Trophoblast cell (in vitro differentiated cells and primary cell): ENCODE measurements around the gene SNORC.

ENCODE experiments used
- DNase-seq, 2 donors: peaks; one replicate each; pipeline ENCODE4 v3.0.0-alpha.2; 2016
- H2AFZ ChIP-seq: 2 replicates; pipeline ENCODE4 v1.6.1; 2013; ENCODE audit warnings: low read length, moderate library complexity, mild to moderate bottlenecking; ENCODE audit not compliant: insufficient read depth, poor library complexity
- H2AK5ac ChIP-seq: 2 replicates; pipeline ENCODE4 v1.6.1; 2013; ENCODE audit warnings: mild to moderate bottlenecking, low read length
- H2BK120ac ChIP-seq: 2 replicates; pipeline ENCODE4 v1.6.1; 2013; ENCODE audit warnings: low read length, mild to moderate bottlenecking, moderate library complexity; ENCODE audit not compliant: insufficient read depth, poor library complexity
- H2BK12ac ChIP-seq: 2 replicates; pipeline ENCODE4 v1.6.1; 2013; ENCODE audit warnings: mild to moderate bottlenecking, low read length, moderate library complexity
- H2BK5ac ChIP-seq: 2 replicates; pipeline ENCODE4 v1.6.1; 2013; ENCODE audit warnings: low read length, low read depth, moderate library complexity, mild to moderate bottlenecking; ENCODE audit not compliant: poor library complexity
- H3K14ac ChIP-seq: 2 replicates; pipeline ENCODE4 v1.6.1; 2013; ENCODE audit warnings: mild to moderate bottlenecking, low read length
- H3K18ac ChIP-seq: 2 replicates; pipeline ENCODE4 v1.6.1; 2013; ENCODE audit warnings: mild to moderate bottlenecking, low read length
- H3K23ac ChIP-seq: 2 replicates; pipeline ENCODE4 v1.6.1; 2013; ENCODE audit warnings: low read length
- H3K27ac ChIP-seq: 2 replicates; pipeline ENCODE4 v1.5.1; 2013; ENCODE audit warnings: low read depth, mild to moderate bottlenecking, inconsistent platforms, low read length, moderate library complexity
- H3K27me3 ChIP-seq: 2 replicates; pipeline ENCODE4 v1.6.1; 2013; ENCODE audit warnings: inconsistent platforms, mild to moderate bottlenecking, low read length, moderate library complexity; ENCODE audit not compliant: insufficient read depth
- H3K36me3 ChIP-seq, 2 experiments: 1 replicate in 1 of 2; 2 replicates in 1 of 2; pipeline ENCODE4 v1.6.1; 2013; ENCODE audit warnings: low read length in 2 of 2, mild to moderate bottlenecking in 2 of 2, moderate library complexity in 1 of 2; ENCODE audit not compliant: insufficient read depth in 2 of 2, control insufficient read depth in 1 of 2
- H3K4ac ChIP-seq: 2 replicates; pipeline ENCODE4 v1.6.1; 2013; ENCODE audit warnings: low read depth, mild to moderate bottlenecking, low read length, moderate library complexity
- H3K4me1 ChIP-seq, 2 experiments: 1 replicate in 1 of 2; 2 replicates in 1 of 2; pipeline ENCODE4 v1.6.1; 2013; ENCODE audit warnings: low read length in 2 of 2, mild to moderate bottlenecking in 2 of 2, moderate library complexity in 1 of 2; ENCODE audit not compliant: insufficient read depth in 2 of 2, control insufficient read depth in 1 of 2
- H3K4me2 ChIP-seq: 2 replicates; pipeline ENCODE4 v1.6.1; 2013; ENCODE audit warnings: inconsistent platforms, mild to moderate bottlenecking, low read length, moderate library complexity
- H3K4me3 ChIP-seq: 2 replicates; pipeline ENCODE4 v1.5.1; 2013; ENCODE audit warnings: mild to moderate bottlenecking, low read depth, low read length, inconsistent platforms
- H3K79me1 ChIP-seq: one replicate; pipeline ENCODE4 v1.6.1; 2013; ENCODE audit warnings: low read length
- H3K79me2 ChIP-seq: 2 replicates; pipeline ENCODE4 v1.6.1; 2013; ENCODE audit warnings: low read length, mild to moderate bottlenecking; ENCODE audit not compliant: control insufficient read depth, insufficient read depth, poor library complexity
- H3K9ac ChIP-seq: 2 replicates; pipeline ENCODE4 v1.6.1; 2013; ENCODE audit warnings: mild to moderate bottlenecking, low read length
- H3K9me3 ChIP-seq: 2 replicates; pipeline ENCODE4 v1.6.1; 2013; ENCODE audit warnings: low read depth, mild to moderate bottlenecking, control low read depth, inconsistent platforms, low read length; ENCODE audit not compliant: insufficient read depth
- H4K12ac ChIP-seq: 2 replicates; pipeline ENCODE4 v1.6.1; 2013; ENCODE audit warnings: low read depth, mild to moderate bottlenecking, low read length, moderate library complexity
- H4K8ac ChIP-seq: 2 replicates; pipeline ENCODE4 v1.6.1; 2013; ENCODE audit warnings: low read depth, mild to moderate bottlenecking, low read length, moderate library complexity
- H4K91ac ChIP-seq: one replicate; pipeline ENCODE4 v1.6.1; 2013; ENCODE audit warnings: low read depth, mild to moderate bottlenecking, low read length, moderate library complexity
- WGBS: extraction: QIAGEN DNeasy Blood & Tissue Kit; methylation state at CpG from one replicate; pipeline ENCODE4 v1.1.7; 2013; ENCODE audit warnings: missing lambda C conversion rate; ENCODE audit not compliant: insufficient read length, insufficient coverage; ENCODE audit errors: extremely low coverage; 5-methylcytosine and 5-hydroxymethylcytosine counted together

SNORC gene

GRCh38 chr2:232889876-232890401 is 19.9 kb downstream of the SNORC start:
- Histone ChIP-seq H4K8ac (no peak overlapping the region), H4K12ac (no peak overlapping the region), H3K18ac (no peak overlapping the region), H3K4me3 (no peak overlapping the region), H3K23ac (no peak overlapping the region), H2AK5ac (no peak overlapping the region), H2AFZ (no peak overlapping the region), H3K27ac (no peak overlapping the region), H3K27me3 (no peaks in the 10 kb centered on the region), H3K14ac (no peak overlapping the region), H3K79me2 (no peaks in the 10 kb centered on the region), H4K91ac (no peak overlapping the region), H2BK12ac (no peak overlapping the region), H3K4me1 (peaks cover 8% of the 10 kb centered on the region in 2 experiments), H3K4ac (no peak overlapping the region), H3K9me3 (peaks cover 8% of the 10 kb centered on the region), H3K36me3 (no peaks in the 10 kb centered on the region), H2BK120ac (no peak overlapping the region), H3K79me1 (no peaks in the 10 kb centered on the region), H3K9ac (no peak overlapping the region), H2BK5ac (no peak overlapping the region), H3K4me2 (no peak overlapping the region)
- no CpG with 5 or more reads among the region's 5 CpGs for WGBS
- DNase-seq, result no peak

- H3K4ac ChIP-seq, result no peak overlapping the region
- H4K8ac ChIP-seq, result peak overlapping the region; percentile 25
- DNase-seq, result no peak
- no peak overlapping the region for H3K23ac ChIP-seq
- H3K27ac ChIP-seq, result no peak overlapping the region
- no peak overlapping the region for H3K4me2 ChIP-seq
- no CpG with 5 or more reads among the region's 11 CpGs for WGBS
- H2BK120ac ChIP-seq, result no peak overlapping the region
- no peak overlapping the region for H2BK12ac ChIP-seq
- H3K9me3 ChIP-seq, result peaks cover 8% of the 10 kb centered on the region
- no peak overlapping the region for H3K18ac ChIP-seq
- H3K4me3 ChIP-seq, result no peak overlapping the region
- H4K91ac ChIP-seq, result no peak overlapping the region
- peaks cover 6 to 8% of the 10 kb centered on the region in 2 experiments for H3K4me1 ChIP-seq
- H2AFZ ChIP-seq, result no peak overlapping the region
- H2AK5ac ChIP-seq, result no peak overlapping the region
- H3K9ac ChIP-seq, result no peak overlapping the region
- H3K14ac ChIP-seq, result no peak overlapping the region
- H3K36me3 ChIP-seq, result no peaks in the 10 kb centered on the region
- no peaks in the 10 kb centered on the region for H3K27me3 ChIP-seq
- H4K12ac ChIP-seq, result no peak overlapping the region
- no peaks in the 10 kb centered on the region for H3K79me2 ChIP-seq
- H2BK5ac ChIP-seq, result no peak overlapping the region
- H3K79me1 ChIP-seq, result no peaks in the 10 kb centered on the region
These were observed 20.5 kb downstream of the SNORC start for GRCh38 chr2:232890536-232890895.

GRCh38 chr2:232890896-232891601 is 21.0 kb downstream of the SNORC start:
- Histone ChIP-seq H3K4me1 (peaks cover 6 to 8% of the 10 kb centered on the region in 2 experiments), H4K8ac (peak overlapping the region; percentile 25), H3K79me1 (no peaks in the 10 kb centered on the region), H3K4ac (no peak overlapping the region), H3K79me2 (no peaks in the 10 kb centered on the region), H2BK120ac (no peak overlapping the region), H4K91ac (no peak overlapping the region), H3K9me3 (peaks cover 7% of the 10 kb centered on the region), H2BK12ac (no peak overlapping the region), H4K12ac (no peak overlapping the region), H3K23ac (no peak overlapping the region), H3K27me3 (no peaks in the 10 kb centered on the region), H3K4me3 (no peak overlapping the region), H3K14ac (no peak overlapping the region), H3K9ac (no peak overlapping the region), H2AK5ac (no peak overlapping the region), H2BK5ac (no peak overlapping the region), H2AFZ (peak overlapping the region; percentile 61), H3K27ac (no peak overlapping the region), H3K4me2 (peak overlapping the region; percentile 46), H3K36me3 (no peaks in the 10 kb centered on the region), H3K18ac (no peak overlapping the region)
- WGBS, result no CpG with 5 or more reads among the region's 23 CpGs
- DNase-seq, result peak; percentile 52 to 56

GRCh38 chr2:232891621-232892071 is 21.6 kb downstream of the SNORC start:
- Histone ChIP-seq H2BK120ac (no peak overlapping the region), H2BK5ac (no peak overlapping the region), H3K27ac (no peak overlapping the region), H3K23ac (no peak overlapping the region), H3K4ac (no peak overlapping the region), H3K4me1 (peaks cover 6 to 8% of the 10 kb centered on the region in 2 experiments), H3K14ac (no peak overlapping the region), H4K91ac (no peak overlapping the region), H3K36me3 (no peaks in the 10 kb centered on the region), H2AK5ac (no peak overlapping the region), H4K8ac (no peak overlapping the region), H2AFZ (no peak overlapping the region), H3K79me1 (no peaks in the 10 kb centered on the region), H3K4me3 (no peak overlapping the region), H3K79me2 (no peaks in the 10 kb centered on the region), H3K9me3 (peaks cover 4% of the 10 kb centered on the region), H3K18ac (no peak overlapping the region), H3K9ac (no peak overlapping the region), H3K4me2 (no peak overlapping the region), H4K12ac (no peak overlapping the region), H2BK12ac (no peak overlapping the region), H3K27me3 (no peaks in the 10 kb centered on the region)
- no peak for DNase-seq
- no CpG with 5 or more reads among the region's 11 CpGs for WGBS
